Activated CD4-positive, alpha-beta T cell treated with anti-CD3 and anti-CD28 coated beads, Interleukin-2, amount 50 U/mL, for 4 hours (primary cell): ENCODE results near the gene TTLL12.

Experiments
- DNase-seq, 2 experiments: peaks; one replicate each; pipeline ENCODE4 v3.0.0-alpha.2; 2020

TTLL12 gene

DNA sequence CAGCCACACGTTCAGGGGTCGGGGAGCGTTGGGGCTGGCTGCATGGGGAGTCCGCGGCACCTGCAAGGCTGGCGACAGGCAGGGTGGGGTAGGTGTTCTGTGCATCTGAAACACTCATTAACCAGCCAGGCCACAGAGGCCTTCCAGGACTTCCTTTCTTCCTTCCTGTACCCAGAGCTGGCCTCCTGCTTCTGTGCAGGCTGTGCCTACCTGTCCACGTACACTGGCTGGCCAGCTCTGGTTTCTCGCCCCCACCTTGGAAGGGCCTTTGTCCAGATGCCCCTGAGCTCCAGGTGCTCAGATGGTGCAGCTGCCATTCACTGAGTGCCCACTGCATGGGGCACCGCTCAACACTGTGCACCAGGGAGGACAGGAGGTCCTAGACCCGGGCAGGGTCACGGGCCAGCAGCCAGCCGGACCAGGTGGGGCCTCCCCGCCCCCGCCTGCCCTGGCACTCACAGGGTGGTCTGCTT is 15.9 kb downstream of the TTLL12 start:
- no peak for DNase-seq

DNA sequence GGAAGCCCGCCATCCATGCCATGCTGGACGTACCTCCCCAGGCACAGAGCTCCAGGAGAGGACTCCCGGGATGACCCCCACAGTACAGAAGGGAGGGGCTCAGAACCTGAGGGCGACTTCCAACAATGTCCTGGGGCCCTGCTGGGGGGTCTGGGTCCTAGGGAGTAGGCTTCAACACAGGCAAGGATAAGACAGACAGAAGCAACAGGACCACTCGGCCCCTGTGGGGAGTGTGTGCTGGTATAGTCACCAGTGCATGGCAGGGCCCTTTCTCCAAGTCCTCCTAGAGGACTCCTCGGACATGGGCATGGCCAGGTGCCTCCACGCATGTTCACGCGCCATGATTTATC is 16.8 kb downstream of the TTLL12 start:
- no peak for DNase-seq

DNA sequence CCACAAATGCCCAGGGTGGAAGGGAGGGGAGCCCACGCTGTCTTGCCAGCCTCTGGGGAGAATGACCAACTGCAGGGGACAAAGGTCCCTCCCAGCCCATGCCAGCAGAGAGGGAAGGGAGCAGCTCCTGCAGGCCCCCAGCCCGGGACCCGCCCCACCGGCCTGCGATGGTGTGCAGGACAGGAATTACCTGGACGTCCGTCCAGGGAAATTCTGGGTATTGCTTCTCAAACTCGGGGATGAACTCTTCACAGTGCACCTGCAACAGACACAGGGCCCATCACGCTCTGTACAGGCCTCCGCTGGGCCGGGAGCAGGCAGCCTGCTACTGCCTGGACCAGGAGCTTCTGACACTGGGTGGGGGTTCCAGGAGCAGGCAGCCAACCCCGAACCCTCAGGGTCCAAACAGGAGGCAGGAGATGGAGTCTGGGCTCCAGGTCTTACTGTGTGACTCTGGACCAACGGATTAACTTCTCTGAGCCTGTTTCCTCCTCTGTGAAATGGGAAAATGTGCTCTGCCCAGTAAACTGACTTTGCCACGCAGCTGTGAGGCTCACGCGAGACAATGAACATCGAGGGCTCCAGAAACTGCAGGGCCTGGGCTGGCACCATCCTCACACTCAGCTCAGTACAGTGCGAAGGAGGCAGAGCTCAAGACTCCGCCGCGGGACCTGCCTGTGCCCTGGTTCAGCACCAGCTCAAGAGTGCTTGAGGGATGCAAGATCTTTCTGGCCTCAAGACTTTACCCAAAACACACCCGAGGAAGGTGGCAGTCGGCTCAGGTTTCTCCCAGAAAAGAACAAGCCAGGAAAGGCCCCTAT is 17.4 kb downstream of the TTLL12 start:
- DNase-seq = no peak

DNA sequence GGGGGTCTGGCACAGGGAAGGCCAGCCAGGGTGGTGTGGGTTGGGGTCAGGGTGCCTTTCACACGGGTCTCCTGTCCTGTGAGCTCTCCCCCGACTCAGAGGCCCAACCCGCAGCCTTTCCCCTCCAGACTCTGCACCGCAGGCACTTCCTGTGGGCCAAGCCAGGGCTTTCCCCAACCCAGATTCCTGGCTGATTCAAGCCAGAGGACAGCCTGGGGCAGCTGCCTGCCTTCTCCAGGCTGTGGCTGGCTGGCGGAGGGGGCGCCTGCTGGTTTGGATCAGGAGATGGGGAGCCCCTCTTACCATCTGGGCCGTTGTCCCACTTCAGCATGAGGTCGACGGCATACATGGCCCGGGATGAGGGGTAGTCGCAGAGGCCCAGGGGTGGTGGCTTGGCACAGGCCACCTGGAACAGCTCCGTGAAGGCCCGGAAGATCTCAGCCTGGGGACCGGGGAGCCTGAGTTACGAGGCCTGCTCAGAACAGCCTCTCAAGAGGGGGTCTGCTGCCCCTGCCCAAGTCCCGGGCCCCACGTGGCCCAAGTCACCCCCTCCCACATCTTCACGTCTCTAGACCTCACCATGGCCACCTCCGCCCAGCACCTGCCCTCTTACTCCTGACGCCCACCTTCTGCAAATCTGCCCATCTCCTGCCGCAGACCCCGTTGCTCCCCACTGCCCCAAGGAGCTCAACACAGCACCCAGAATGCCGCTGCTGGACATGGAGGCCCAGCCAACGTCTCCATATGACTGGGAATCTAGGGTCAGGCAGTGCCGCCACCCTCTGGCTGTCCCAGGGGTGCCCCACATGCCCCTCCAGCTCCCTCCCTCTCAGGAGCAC is 18.2 kb downstream of the TTLL12 start:
- DNase-seq = no peak

DNA sequence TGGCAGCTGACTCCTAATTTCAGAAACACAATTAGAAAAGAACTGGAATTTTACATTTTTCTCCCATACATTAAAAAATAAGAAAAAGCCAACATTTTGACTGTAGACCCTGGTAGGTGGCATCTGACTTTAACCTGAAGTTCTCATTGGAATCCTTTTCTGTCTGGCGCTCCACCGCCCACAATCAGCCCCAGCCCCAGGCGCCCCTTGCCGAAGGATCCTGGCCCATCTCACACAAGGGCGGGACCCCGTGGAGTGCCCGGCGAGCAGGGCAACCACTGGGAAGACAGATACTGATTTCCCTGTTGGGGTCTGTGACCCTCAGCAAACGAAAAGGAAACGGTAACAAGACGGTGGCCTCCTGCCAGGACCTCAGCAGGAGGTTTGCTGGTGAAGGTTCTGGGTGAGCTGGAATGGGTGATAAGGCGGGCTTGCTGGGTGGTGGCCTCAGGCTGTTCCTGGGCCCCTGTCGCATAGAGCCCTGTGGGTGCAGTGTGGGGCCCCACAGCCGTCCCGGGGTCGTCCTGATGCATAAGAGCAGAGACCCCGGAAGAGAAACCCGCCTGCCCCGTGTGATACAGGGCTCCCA is 19.8 kb downstream of the TTLL12 start:
- DNase-seq = no peak

DNA sequence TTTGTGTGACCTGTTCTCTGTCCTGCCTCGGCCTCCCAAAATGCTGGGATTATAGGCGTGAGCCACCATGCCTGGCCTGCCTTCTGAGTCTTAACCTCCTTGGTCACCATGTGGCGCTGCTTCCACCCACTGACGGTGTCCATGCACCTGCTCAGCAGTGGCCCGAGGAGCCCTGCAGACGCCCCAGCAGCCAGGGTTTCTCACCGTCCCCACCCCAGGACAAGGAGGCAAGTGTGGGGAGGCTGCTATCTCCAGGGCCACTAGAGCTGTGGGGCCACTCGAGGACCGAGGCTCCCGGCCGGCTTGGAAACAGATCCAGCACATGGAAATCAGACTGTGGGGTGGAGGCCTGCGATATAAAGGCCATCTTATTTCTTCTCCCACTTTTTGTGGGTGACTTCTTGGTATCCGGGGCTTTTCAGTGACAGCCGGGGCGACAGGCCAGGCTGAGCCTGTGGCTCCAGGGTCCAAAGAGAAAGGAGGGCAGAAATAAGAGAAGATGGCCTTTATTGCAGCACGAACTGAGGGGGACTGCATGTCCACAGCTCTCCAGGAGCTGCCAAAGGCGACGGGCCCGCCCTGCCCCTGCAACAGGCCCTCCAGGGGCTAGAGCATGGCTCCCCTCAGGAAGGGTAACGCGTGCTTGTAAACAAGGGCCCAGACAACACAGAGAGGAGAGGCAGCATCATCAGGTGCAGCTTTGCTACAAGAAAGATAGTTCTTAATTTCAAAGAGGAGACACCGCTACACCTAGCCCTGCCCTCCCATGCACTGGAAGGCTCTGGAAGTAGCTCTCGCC is 20.6 kb downstream of the TTLL12 start:
- DNase-seq = no peak

DNA sequence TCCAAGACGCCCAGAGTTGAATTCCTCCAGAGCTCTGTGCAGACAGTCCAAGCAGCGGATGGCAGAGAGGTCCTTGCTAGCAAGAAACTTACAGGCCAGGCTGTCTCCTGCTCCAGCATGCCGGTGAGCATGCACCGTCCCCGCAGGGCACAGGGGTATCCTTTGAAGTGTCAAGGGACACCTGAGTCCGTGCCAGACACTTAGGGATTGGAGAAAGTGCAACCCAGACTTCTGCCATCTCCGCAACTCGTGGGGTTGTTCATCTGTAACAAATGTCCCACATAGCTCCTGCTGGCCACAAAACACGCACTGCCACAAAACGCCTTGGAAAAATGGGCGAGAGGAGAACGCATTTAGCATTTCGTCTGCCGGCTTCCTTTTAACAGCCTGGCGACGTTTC is 22.3 kb downstream of the TTLL12 start:
- no peak for DNase-seq

DNA sequence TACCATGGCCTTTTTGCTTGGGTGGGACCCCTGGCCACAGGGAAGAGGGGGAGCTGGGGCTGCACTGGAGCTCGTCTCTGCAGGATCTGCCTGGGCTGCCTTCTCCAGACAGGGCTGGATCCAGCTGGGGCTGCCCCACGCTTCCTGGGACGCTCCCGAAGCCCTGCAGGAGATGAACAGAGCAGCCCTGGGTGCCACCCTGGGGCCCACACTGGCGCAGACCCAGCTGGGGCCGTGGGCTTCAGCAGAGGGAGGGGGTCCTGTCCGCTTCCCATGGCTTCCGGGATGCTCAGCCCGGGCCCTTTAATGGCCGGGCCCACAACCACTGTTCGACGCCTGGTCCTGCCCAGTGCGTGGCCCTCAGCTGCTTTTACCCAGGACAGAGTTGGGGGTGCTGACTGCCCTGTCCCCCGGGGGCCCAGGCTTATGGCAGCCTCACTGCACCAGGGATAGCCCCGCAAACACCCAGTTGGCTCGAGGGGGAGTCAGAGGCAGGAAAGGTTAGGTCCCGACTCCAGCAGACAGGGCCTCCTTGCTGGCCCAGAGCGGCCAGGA is 23.6 kb downstream of the TTLL12 start:
- no peak for DNase-seq

DNA sequence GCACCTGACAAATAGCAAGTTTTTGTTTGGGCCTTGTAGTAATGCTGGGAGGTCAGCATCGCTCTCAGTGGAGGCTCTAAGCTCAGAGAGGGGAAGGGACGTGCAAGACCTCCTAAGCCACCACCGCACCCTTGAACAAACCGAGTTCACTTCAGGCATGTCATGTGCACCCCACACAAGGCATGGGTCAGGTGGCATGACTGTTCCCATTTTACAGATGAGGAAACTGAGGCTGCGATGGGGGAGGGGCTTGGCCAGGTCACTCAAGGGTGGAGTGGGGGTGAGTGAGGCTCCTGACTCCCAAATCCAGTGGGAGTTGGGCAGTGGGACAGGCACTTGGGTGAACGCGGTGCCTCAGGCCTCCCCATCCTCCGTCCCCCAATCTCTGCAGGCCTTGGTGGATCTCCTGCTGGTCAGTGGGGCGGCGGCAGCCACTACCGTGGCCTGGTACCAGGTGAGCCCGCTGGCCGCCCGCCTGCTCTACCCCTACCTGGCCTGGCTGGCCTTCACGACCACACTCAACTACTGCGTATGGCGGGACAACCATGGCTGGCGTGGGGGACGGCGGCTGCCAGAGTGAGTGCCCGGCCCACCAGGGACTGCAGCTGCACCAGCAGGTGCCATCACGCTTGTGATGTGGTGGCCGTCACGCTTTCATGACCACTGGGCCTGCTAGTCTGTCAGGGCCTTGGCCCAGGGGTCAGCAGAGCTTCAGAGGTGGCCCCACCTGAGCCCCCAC is 24.4 kb downstream of the TTLL12 start:
- DNase-seq = no peak

DNA sequence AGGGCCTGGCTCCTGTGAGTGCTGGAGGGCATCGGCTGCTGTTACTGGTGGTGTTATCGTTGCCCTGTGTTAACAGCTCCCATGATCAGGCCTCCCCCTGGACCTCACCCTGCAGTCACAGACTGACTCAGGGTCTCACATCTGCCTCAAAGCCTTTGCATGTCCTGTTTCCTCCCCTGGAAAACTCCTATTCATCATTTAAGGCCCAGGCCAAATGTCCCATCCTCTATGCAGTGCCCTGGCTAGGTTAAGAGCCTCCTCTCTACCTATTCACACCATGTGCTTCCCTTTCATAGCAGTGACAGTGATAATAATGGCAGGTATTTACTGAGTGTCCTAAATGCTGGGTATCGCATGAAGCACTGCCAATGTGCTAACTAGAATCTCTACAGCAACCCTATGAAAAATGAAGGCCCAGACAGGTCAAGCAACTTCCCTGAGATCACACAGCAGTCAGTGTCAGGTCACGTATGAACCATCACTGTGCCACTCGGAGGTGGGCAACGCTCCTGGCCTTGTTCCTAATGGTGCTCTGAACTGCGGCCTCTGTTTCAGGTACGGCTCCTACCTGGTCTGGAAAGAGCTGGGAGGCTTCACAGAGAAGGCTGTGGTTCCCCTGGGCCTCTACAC is 26.3 kb downstream of the TTLL12 start:
- DNase-seq = no peak

DNA sequence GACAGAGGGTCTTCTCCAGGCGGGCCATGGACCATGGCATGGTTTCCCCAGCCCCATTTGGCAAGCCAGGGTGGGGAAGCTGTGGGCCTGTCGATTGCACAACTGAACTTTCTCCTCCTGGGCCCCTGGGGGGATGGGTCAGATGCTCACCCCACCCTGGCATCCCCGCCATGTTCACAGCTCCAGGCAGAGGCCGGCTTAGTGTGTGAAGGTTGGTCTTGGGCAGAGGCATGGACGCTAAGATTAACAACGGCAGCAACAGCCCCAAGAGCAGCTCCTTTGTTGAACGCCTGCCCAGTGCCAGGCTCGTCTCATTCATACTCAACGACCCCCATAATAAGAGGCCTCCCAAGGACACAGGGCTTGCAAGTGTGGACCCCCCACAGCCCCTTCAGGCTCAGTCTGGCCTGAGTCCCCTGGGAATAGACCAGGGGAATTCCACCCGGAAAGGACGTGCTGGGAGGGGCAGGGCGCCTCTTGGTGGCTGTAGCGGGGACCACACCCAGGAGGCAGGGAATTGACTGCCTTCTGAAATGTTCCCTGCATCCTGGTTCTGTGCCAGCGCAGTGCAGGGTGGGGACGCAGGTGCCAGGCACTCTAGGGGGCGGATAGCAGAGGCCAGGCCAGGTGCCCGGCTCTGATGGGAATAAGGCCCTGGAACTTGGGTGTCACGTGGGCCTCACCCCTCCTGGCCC is 27.3 kb downstream of the TTLL12 start:
- DNase-seq = no peak

DNA sequence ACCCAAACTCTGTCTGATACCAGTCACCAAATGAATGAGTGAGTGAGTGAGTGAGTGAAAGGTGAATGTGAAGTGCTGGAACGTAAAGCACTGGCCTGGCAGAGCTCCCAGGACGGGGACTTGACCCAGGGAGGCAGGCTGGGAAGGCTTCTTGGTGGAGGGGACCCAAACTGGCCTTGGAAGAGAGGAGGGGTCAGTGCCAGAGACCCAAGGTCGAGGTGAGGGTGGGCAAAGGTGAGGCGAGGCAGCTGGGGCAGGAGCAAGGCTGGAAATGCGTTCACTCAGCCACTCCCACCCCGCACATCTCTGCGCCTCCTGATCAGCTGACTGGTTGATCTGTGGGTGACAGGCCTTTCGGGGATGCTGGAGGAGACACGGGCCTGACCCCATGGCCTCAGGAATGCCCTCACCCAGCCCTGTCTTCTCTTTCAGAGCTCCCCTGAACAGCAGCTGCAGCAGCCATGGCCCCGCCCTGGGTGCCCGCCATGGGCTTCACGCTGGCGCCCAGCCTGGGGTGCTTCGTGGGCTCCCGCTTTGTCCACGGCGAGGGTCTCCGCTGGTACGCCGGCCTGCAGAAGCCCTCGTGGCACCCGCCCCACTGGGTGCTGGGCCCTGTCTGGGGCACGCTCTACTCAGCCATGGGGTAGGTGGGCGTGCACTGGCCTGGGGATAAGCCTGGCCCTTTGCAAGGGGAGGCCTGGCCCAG is 28.0 kb downstream of the TTLL12 start:
- no peak for DNase-seq

DNA sequence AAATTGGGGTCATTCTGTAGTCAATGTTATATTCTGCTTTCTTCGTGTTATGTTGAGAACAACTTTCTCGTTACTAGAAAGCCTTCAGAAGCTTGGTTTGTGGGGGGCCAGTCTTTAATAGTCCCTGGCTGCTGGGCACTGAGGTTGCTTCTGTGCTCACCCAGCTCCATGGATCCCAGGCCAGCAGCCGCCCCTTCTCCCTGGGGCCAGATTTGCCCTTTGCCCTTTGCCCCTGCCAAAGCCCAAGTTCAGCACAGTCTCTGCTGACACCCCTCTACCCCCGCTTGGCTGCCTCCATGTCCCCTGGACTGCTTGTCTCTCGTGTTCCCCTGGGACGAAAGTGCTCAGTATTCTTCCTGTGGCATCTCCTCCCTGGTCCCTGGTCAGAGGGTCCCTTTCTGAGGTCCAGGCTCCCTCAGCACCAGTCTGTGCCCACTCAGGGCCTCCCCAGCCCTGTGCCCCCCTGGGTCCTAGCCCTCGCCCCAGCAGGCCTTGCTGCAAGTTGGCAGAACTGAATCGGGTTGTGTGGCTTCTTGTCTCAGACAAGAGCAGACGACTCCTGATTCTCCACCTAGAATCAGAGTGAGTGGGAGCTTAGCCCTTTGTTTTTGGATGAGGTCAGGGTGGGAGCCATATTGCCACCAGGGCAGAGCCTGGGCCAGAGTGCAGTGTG is 28.9 kb downstream of the TTLL12 start:
- DNase-seq = no peak

DNA sequence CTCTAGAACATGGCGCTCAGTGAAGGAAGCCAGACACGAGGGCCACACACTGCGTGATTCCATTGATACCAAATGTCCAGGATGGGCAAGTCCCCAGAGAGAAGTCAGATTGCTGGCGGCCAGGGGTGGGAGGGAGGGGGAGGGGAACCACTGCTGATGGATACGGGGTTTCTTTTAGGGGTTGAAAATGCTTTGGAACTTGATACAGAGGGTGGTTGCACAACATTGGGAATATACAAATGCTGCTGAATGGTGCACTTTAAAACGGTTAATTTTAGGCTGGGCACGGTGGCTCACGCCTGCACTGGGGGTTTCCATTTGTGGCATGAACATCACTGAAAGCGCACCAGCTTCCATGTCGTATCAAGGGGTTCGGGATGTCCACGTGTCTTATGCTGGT is 30.5 kb downstream of the TTLL12 start:
- no peak for DNase-seq

DNA sequence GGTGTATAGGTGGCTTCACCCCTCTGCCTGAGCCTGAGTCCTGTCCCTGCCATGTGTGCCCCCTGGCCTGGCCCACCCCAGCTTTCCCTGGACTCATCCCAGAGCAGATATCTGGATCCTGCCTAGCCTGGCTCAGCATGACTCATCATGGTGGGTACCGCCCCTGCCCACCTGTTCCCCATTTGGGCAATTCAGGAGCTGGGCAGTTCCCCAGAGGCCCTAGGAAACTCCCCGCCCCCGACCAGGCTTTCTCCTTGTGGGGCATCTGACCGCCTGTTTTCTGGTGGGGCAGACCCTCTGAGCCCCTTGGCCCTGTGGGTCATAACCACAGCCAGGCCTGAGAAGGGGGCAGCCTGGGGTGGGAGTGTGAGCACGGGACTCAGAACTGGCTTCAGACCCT is 31.1 kb downstream of the TTLL12 start:
- no peak for DNase-seq

DNA sequence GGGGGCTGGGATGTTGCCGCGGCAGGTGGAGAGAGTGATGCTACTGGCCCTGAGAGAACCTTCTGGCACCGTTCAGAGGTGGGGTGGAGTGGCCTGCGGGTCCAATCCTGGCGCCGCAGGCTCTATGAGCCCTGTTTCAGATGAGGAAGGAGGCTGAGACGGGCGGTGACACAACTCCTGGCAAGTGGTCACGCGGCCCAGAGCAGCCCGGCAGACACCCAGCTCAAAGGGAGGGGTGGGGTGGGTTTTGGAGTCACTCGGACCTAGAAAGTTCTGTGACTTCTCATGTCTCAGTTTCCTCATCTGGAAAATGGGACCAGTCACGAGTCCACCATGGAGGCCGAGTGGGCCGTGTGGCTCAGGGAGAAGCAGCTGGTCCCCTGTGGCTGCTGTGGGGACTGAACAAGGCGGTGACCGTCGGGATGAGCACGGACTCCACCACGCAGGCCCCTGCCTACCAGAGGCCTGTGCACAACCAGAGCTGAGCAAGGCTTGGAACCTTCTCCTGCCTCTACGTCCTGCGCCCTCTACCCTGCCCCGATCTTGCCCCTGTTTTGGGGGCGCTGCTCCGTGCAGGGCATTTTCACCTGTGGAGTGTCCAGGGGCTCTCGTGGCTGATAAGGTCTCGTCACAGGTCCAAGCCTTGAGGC is 31.9 kb downstream of the TTLL12 start:
- no peak for DNase-seq

DNA sequence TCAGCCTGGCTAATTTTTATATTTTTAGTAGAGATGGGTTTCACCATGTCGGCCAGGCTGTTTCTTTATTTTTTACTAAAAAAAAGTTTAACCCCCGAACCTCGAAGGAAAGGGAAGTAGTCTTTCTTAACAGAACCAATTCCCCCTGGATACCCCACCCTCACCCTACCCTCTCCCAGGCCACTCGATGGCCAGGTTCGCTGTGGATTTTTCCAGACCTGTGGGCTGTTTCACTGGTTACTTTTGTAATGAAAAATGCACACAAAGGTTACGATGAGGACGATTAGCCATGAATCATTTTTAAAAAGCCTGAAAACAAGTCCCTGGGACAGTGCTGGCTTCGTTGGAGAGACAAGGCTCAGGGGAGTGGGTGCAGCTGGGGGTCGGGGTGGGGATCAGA is 33.0 kb downstream of the TTLL12 start:
- DNase-seq = no peak

DNA sequence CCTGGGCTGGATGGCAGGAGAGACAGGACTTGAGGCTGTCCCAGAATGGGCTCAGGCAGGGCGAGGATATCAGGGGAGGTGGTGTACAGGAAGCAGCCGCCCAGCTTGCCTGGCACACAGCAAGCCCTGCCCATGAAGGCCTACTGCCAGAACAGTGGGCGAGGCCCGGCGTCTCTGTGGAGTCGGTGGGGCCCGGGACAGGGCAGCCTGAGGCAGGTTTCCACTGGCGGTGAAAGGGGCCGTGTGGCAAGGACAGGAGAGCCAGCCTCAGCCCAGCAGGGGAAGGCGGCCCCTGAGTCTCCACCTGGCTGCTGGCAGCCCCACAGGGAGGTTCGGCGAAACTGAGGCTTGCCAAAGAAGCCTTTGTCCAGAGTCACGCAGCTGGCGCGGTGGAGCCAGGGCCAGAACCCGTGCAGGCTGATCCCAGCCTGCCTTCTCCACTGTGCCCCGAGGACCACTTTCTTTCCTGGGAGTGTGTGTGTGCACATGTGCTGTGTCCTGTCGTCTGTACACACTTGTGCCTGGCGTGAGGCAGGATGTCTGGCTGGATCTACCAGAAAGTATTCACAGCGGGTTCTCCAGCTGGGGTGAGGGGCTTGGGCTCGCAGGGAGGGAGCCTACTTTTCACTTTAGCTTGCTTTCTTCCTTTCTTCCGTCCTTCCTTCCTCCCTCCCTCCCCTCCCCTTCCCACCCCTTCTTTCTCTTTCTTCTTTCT is 34.4 kb downstream of the TTLL12 start:
- DNase-seq = peak; percentile 46 to 50
